A549 (cell line): ENCODE data around the gene SRPK2.

Experiments used
- BCL3 ChIP-seq: fragments of >200 bp; sonication (Bioruptor Twin); formaldehyde crosslinking; IDR thresholded peaks from 3 replicates; pipeline ENCODE4 v1.6.1; 2016
- CEBPB ChIP-seq, 2 experiments: fragments of >200 bp in 1 of 2; sonication (Bioruptor Twin) in 1 of 2; formaldehyde crosslinking in 1 of 2; IDR thresholded peaks; 2 replicates each; pipeline ENCODE4 v1.6.1; 2012 to 2016
- CTCF ChIP-seq: fragments of >200 bp; sonication (Bioruptor Twin); formaldehyde crosslinking; IDR thresholded peaks from 3 replicates; pipeline ENCODE4 v1.5.1; 2016
- ESRRA ChIP-seq: fragments of 150-350 bp; IDR thresholded peaks from 2 replicates; pipeline ENCODE4 v1.6.1; 2014; ENCODE audit warnings: mild to moderate bottlenecking, low read length, borderline replicate concordance
- NFE2L2 ChIP-seq: fragments of 150-350 bp; conservative IDR thresholded peaks from 2 replicates; pipeline ENCODE4 v1.6.1; 2014; ENCODE audit warnings: low read length
- RARB ChIP-seq: fragments of 250-450 bp; sonication (Bioruptor Pico); IDR thresholded peaks from 2 replicates; pipeline ENCODE4 v1.8.0; 2021; ENCODE audit warnings: mild to moderate bottlenecking, moderate library complexity
- RFX5 ChIP-seq: fragments of 450-650 bp; IDR thresholded peaks from 2 replicates; pipeline ENCODE4 v1.7.1; 2014; ENCODE audit warnings: antibody characterized with exemption, mild to moderate bottlenecking, moderate library complexity
- SMC3 ChIP-seq: fragments of >200 bp; sonication (Bioruptor Twin); formaldehyde crosslinking; IDR thresholded peaks from 3 replicates; pipeline ENCODE4 v1.6.1; 2018; ENCODE audit warnings: inconsistent platforms

GRCh38 chr7:105264707-105265106 lies 124.0 kb downstream of the SRPK2 start:
- TF ChIP-seq CEBPB (IDR thresholded peaks at IDR 0.05) (no peak), RARB (CRISPR knock-in tag) (no peak), CTCF (no peak), BCL3 (no peak), SMC3 (no peak), NFE2L2 (no peak), ESRRA (no peak), RFX5 (no peak)
